GM12878 (cell line): ENCODE results near the gene CIP2A. TPM values are rescaled to one million over a fixed set of nuclear protein-coding genes. Genes with fewer than 3 reads are reported as not detected.

Source experiments
- BACH1 ChIP-seq: fragments of 450-650 bp; IDR thresholded peaks from 2 replicates; pipeline ENCODE4 v1.6.1; 2017; ENCODE audit warnings: mild to moderate bottlenecking, borderline replicate concordance
- CBFB ChIP-seq: IDR thresholded peaks from 2 replicates; pipeline ENCODE4 v1.6.1; 2016; ENCODE audit warnings: antibody characterized with exemption, low read depth
- CREB1 ChIP-seq: IDR thresholded peaks from 2 replicates; pipeline ENCODE4 v1.6.1; 2012; ENCODE audit warnings: low read depth, mild to moderate bottlenecking, inconsistent platforms
- FOXK2 ChIP-seq: fragments of 450-650 bp; IDR thresholded peaks from 2 replicates; pipeline ENCODE4 v1.6.1; 2017; ENCODE audit warnings: mild to moderate bottlenecking, moderate library complexity
- MEF2B ChIP-seq: fragments of 450-650 bp; IDR thresholded peaks from 2 replicates; pipeline ENCODE4 v1.6.1; 2018; ENCODE audit warnings: mild to moderate bottlenecking, moderate library complexity; ENCODE audit not compliant: partially characterized antibody, poor library complexity, severe bottlenecking
- MTA3 ChIP-seq: IDR thresholded peaks from 2 replicates; pipeline ENCODE4 v1.6.1; 2012; ENCODE audit warnings: low read length, inconsistent platforms, borderline replicate concordance
- MYC ChIP-seq: IDR thresholded peaks from 2 replicates; pipeline ENCODE4 v1.6.1; 2011; ENCODE audit warnings: mild to moderate bottlenecking, low read length, moderate library complexity, inconsistent platforms; ENCODE audit not compliant: insufficient read depth, insufficient replicate concordance, insufficient read length, severe bottlenecking
- NBN ChIP-seq: fragments of 450-650 bp; IDR thresholded peaks from 2 replicates; pipeline ENCODE4 v1.6.1; 2016
- NFYA ChIP-seq: IDR thresholded peaks from 2 replicates; pipeline ENCODE4 v1.6.1; 2011; ENCODE audit warnings: low read depth, mild to moderate bottlenecking, low read length, improper control_type of control experiment, borderline replicate concordance
- NR2C1 ChIP-seq: fragments of 450-650 bp; IDR thresholded peaks from 2 replicates; pipeline ENCODE4 v1.6.1; 2017; ENCODE audit warnings: antibody characterized with exemption, mild to moderate bottlenecking, moderate library complexity
- PBX3 ChIP-seq: IDR thresholded peaks from 2 replicates; pipeline ENCODE4 v1.6.1; 2011; ENCODE audit warnings: mild to moderate bottlenecking, low read depth, low read length, moderate library complexity; ENCODE audit not compliant: insufficient replicate concordance
- POLR2A ChIP-seq: IDR thresholded peaks from 2 replicates; pipeline ENCODE4 v1.6.1; 2011; ENCODE audit warnings: low read depth, mild to moderate bottlenecking, low read length
- REST ChIP-seq: IDR thresholded peaks from 2 replicates; pipeline ENCODE4 v1.6.1; 2012; ENCODE audit warnings: mild to moderate bottlenecking, low read depth, low read length
- SP1 ChIP-seq: IDR thresholded peaks from one replicate; pipeline ENCODE4 v1.6.1; 2011; ENCODE audit warnings: low read depth, low read length
- SREBF1 ChIP-seq: IDR thresholded peaks from 2 replicates; pipeline ENCODE4 v1.6.1; 2012; ENCODE audit warnings: mild to moderate bottlenecking, low read length
- ZNF217 ChIP-seq: fragments of 450-650 bp; IDR thresholded peaks from 2 replicates; pipeline ENCODE4 v1.6.1; 2017; ENCODE audit warnings: antibody characterized with exemption, mild to moderate bottlenecking
- ZNF384 ChIP-seq: IDR thresholded peaks from 2 replicates; pipeline ENCODE4 v1.6.1; 2012; ENCODE audit warnings: low read depth, mild to moderate bottlenecking, low read length, improper control_type of control experiment, borderline replicate concordance
- ZSCAN29 ChIP-seq: fragments of 450-650 bp; IDR thresholded peaks from 2 replicates; pipeline ENCODE4 v1.6.1; 2017; ENCODE audit warnings: mild to moderate bottlenecking, moderate library complexity
- ZZZ3 ChIP-seq: IDR thresholded peaks from 2 replicates; pipeline ENCODE4 v1.6.1; 2011; ENCODE audit warnings: low read depth; ENCODE audit not compliant: control insufficient read depth, insufficient read length
- polyA plus RNA-seq, 11 experiments: library from polyadenylated mRNA; depleted of rRNA in 4 of 11; unstranded in 6 of 11; stranded (reverse) in 5 of 11; fragments of >200 nt; fragmentation: Nextera tagmentation in 4 of 11; fragmentation: Illumina TruSeq in 1 of 11; extraction: Ambion mirVana in 4 of 11; extraction: Trizol in 1 of 11; gene quantifications; 1 replicate in 1 of 11; 2 replicates in 10 of 11; pipeline versions ENCODE4 v1.2.1 to v1.2.3, GENCODE V29; 2011 to 2016; ENCODE audit warnings: inconsistent platforms in 2 of 11, missing spikeins in 2 of 11, low read depth in 1 of 11
- total RNA-seq, 4 experiments: library from RNA; depleted of rRNA in 3 of 4; stranded (reverse); fragments of >200 nt in 3 of 4; fragmentation: Illumina TruSeq in 1 of 4; extraction: Trizol in 1 of 4; gene quantifications; 2 replicates each; pipeline versions ENCODE4 v1.2.1 to v1.2.3, GENCODE V29; 2013 to 2021
- TF ChIP-seq, protein P1 (sequence below): fragments of 150-350 bp; IDR thresholded peaks from 2 replicates; pipeline ENCODE4 v1.6.1; 2014; ENCODE audit warnings: mild to moderate bottlenecking, low read depth, low read length
- TF ChIP-seq, protein P2 (sequence below): fragments of 450-650 bp; IDR thresholded peaks from 2 replicates; pipeline ENCODE4 v1.6.1; 2017; ENCODE audit warnings: mild to moderate bottlenecking, moderate library complexity

CIP2A gene
- total and polyA plus RNA-seq, 10 of the 15 experiments (the other 5 are each of a cell fraction or from before 2014, with no cell fraction given) = 12.5 to 29.7 (median 26.5) TPM

DNA sequence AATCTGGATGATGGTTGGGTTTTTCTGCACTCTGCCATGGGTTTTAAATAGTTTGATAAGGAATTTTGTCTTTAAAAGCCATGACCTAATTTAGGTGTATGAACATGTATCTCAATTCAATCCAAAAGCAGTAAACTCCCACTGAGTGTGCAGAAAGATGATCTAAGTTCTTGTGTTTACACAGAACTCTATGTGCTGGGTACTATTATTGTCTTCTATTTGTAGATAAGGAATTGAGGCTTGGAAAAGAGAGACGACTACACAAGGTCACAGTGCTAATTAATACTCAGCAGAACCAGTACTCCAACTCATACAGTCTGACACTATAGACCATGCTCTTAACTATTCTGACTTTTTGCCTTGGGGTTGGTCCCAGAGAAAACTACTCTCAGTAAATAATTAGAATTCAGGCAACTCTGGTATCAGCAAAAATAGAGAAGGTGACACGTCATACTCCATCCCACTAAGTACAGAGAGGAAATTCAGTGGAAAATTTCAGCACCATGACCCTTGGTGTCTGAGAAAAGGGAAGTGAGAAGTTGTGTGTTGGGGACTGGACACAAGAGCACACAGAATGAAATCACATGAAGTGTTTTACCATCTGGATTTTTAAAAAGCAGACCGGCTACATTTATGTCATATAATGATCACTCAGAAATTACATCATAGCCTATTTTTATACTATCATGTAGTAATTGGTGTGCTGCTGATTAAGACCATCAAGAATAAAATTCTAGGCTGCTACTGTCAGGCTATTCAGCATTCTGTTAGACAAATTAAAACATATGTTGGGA is 60.6 kb downstream of the CIP2A start (continued):
- peak; percentile 46; the same call in 1 of the 2 replicates for TF ChIP-seq REST
- TF ChIP-seq PBX3 = no peak
- no peak for TF ChIP-seq NFYA
- no peak for TF ChIP-seq ZNF217
- peak; percentile 39 for TF ChIP-seq MEF2B
- TF ChIP-seq MYC = no peak
- no peak for TF ChIP-seq ZZZ3
- TF ChIP-seq SP1 = no peak
- TF ChIP-seq CREB1 = 0 out of 2 replicates have a peak, but pooled peaks have one; percentile 24
- TF ChIP-seq BACH1 = no peak
- TF ChIP-seq, protein P1, sequence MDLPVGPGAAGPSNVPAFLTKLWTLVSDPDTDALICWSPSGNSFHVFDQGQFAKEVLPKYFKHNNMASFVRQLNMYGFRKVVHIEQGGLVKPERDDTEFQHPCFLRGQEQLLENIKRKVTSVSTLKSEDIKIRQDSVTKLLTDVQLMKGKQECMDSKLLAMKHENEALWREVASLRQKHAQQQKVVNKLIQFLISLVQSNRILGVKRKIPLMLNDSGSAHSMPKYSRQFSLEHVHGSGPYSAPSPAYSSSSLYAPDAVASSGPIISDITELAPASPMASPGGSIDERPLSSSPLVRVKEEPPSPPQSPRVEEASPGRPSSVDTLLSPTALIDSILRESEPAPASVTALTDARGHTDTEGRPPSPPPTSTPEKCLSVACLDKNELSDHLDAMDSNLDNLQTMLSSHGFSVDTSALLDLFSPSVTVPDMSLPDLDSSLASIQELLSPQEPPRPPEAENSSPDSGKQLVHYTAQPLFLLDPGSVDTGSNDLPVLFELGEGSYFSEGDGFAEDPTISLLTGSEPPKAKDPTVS = no peak
- no peak for TF ChIP-seq POLR2A
- TF ChIP-seq ZNF384 = no peak
- TF ChIP-seq FOXK2 = no peak
- 0 out of 2 replicates have a peak, but pooled peaks have one; percentile 24 for TF ChIP-seq NBN
- no peak for TF ChIP-seq SREBF1
- TF ChIP-seq ZSCAN29 = no peak
- no peak for TF ChIP-seq CBFB
- TF ChIP-seq MTA3 = no peak
- no peak for TF ChIP-seq NR2C1
- TF ChIP-seq, protein P2, sequence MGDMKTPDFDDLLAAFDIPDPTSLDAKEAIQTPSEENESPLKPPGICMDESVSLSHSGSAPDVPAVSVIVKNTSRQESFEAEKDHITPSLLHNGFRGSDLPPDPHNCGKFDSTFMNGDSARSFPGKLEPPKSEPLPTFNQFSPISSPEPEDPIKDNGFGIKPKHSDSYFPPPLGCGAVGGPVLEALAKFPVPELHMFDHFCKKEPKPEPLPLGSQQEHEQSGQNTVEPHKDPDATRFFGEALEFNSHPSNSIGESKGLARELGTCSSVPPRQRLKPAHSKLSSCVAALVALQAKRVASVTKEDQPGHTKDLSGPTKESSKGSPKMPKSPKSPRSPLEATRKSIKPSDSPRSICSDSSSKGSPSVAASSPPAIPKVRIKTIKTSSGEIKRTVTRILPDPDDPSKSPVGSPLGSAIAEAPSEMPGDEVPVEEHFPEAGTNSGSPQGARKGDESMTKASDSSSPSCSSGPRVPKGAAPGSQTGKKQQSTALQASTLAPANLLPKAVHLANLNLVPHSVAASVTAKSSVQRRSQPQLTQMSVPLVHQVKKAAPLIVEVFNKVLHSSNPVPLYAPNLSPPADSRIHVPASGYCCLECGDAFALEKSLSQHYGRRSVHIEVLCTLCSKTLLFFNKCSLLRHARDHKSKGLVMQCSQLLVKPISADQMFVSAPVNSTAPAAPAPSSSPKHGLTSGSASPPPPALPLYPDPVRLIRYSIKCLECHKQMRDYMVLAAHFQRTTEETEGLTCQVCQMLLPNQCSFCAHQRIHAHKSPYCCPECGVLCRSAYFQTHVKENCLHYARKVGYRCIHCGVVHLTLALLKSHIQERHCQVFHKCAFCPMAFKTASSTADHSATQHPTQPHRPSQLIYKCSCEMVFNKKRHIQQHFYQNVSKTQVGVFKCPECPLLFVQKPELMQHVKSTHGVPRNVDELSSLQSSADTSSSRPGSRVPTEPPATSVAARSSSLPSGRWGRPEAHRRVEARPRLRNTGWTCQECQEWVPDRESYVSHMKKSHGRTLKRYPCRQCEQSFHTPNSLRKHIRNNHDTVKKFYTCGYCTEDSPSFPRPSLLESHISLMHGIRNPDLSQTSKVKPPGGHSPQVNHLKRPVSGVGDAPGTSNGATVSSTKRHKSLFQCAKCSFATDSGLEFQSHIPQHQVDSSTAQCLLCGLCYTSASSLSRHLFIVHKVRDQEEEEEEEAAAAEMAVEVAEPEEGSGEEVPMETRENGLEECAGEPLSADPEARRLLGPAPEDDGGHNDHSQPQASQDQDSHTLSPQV = no peak
